Measurements from ENCODE around the gene PPP4R3B. TPM values are rescaled to one million over a fixed set of nuclear protein-coding genes. Genes with fewer than 3 reads are reported as not detected.

Gene PPP4R3B
- total RNA-seq, 8 experiments from 2014 or later = 47.3 to 77.9 (median 57.9) TPM

- no peak for ATAC-seq (replicated peaks in 6 of 8)
- Histone ChIP-seq H3K27ac (no peak overlapping the region), H3K4me1 (replicated peaks in 1 of 2) (no peaks in the 10 kb centered on the region), H3K4me3 (no peak overlapping the region)
- 89 to 100% (median 94%) methylated on average over 1 of the region's 1 CpG; no CpG with 5 or more reads in 6 of the 10 experiments for WGBS, 10 experiments
- in situ Hi-C loops (cut with MboI; ENCODE audit: low pct_unique_long_range_greater_than_20kb in 2 of 9, low sequenced_read_pairs in 9 of 9, unreplicated experiment in 9 of 9) = no loop called here
Measured at GRCh38 chr2:55526174-55526573, 91.2 kb downstream of the PPP4R3B start.

GRCh38 chr2:55524884-55525437 is 92.5 kb downstream of the PPP4R3B start:
- H3K4me1 ChIP-seq (replicated peaks in 1 of 2) = no peaks in the 10 kb centered on the region
- 80 to 100% (median 100%) methylated on average over 1 to 5 of the region's 5 CpGs for WGBS, 10 experiments
- in situ Hi-C loops (cut with MboI; ENCODE audit: low pct_unique_long_range_greater_than_20kb in 2 of 9, low sequenced_read_pairs in 9 of 9, unreplicated experiment in 9 of 9) = no loop called here
- no peak for ATAC-seq (replicated peaks in 6 of 8)
- no peak overlapping the region for H3K27ac ChIP-seq
- no peak overlapping the region for H3K4me3 ChIP-seq

- WGBS, 10 experiments = 0 to 20% (median 4%) methylated on average over 3 to 12 of the region's 35 CpGs; no CpG with 5 or more reads in 1 of the 10 experiments
- peak overlapping the region; percentile 64 to 80 for H3K27ac ChIP-seq
- peak; percentile 13 to 55 (median 44) for ATAC-seq (replicated peaks in 6 of 8)
- no peaks in the 10 kb centered on the region for H3K4me1 ChIP-seq (replicated peaks in 1 of 2)
- H3K4me3 ChIP-seq = peak overlapping the region; percentile 74 to 97 (median 80)
- in situ Hi-C loops (cut with MboI; ENCODE audit: low pct_unique_long_range_greater_than_20kb in 2 of 9, low sequenced_read_pairs in 9 of 9, unreplicated experiment in 9 of 9) = no loop called here
Measured at GRCh38 chr2:55519938-55520885, 97.2 kb downstream of the PPP4R3B start.

- peak overlapping the region; percentile 74 to 97 (median 80) for H3K4me3 ChIP-seq
- ATAC-seq (replicated peaks in 6 of 8) = peak in 5 of 8 experiments; percentile 1 to 9 (median 5)
- WGBS, 10 experiments = 17 to 94% (median 54%) methylated on average over 2 to 7 of the region's 9 CpGs; no CpG with 5 or more reads in 2 of the 10 experiments
- in situ Hi-C loops (cut with MboI; ENCODE audit: low pct_unique_long_range_greater_than_20kb in 2 of 9, low sequenced_read_pairs in 9 of 9, unreplicated experiment in 9 of 9) = no loop called here
- H3K4me1 ChIP-seq (replicated peaks in 1 of 2) = no peaks in the 10 kb centered on the region
- peak overlapping the region; percentile 39 to 62 for H3K27ac ChIP-seq
Measured at GRCh38 chr2:55518841-55519165, 98.6 kb downstream of the PPP4R3B start.

- H3K4me3 ChIP-seq = no peak overlapping the region
- 7 to 61% (median 37%) methylated on average over 3 to 7 of the region's 7 CpGs for WGBS, 10 experiments
- no peaks in the 10 kb centered on the region for H3K4me1 ChIP-seq (replicated peaks in 1 of 2)
- in situ Hi-C loops (cut with MboI; ENCODE audit: low pct_unique_long_range_greater_than_20kb in 2 of 9, low sequenced_read_pairs in 9 of 9, unreplicated experiment in 9 of 9) = no loop called here
- ATAC-seq (replicated peaks in 6 of 8) = peak in 7 of 8 experiments; percentile 48 to 77 (median 66)
- H3K27ac ChIP-seq = no peak overlapping the region
Measured at GRCh38 chr2:55511508-55512124, 105.8 kb downstream of the PPP4R3B start.

- Histone ChIP-seq H3K27ac (no peak overlapping the region), H3K4me3 (no peak overlapping the region), H3K4me1 (replicated peaks in 1 of 2) (no peaks in the 10 kb centered on the region)
- no peak for ATAC-seq (replicated peaks in 6 of 8)
- WGBS, 10 experiments = 44 to 100% (median 92%) methylated on average over 1 to 8 of the region's 9 CpGs
- in situ Hi-C loops (cut with MboI; ENCODE audit: low pct_unique_long_range_greater_than_20kb in 2 of 9, low sequenced_read_pairs in 9 of 9, unreplicated experiment in 9 of 9) = no loop called here
Measured at GRCh38 chr2:55502590-55503141, 114.8 kb downstream of the PPP4R3B start.

- H3K27ac ChIP-seq = no peak overlapping the region
- ATAC-seq (replicated peaks in 6 of 8) = peak in 2 of 8 experiments; percentile 56 to 64
- WGBS, 10 experiments = 0 to 100% (median 76%) methylated on average over 1 to 2 of the region's 2 CpGs; no CpG with 5 or more reads in 2 of the 10 experiments
- in situ Hi-C loops (cut with MboI; ENCODE audit: low pct_unique_long_range_greater_than_20kb in 2 of 9, low sequenced_read_pairs in 9 of 9, unreplicated experiment in 9 of 9) = no loop called here
- no peak overlapping the region for H3K4me3 ChIP-seq
- H3K4me1 ChIP-seq (replicated peaks in 1 of 2) = no peaks in the 10 kb centered on the region
Measured at GRCh38 chr2:55500025-55500424, 117.4 kb downstream of the PPP4R3B start.

- in situ Hi-C loops (cut with MboI; ENCODE audit: low pct_unique_long_range_greater_than_20kb in 2 of 9, low sequenced_read_pairs in 9 of 9, unreplicated experiment in 9 of 9) = no loop called here
- ATAC-seq (replicated peaks in 6 of 8) = no peak
- WGBS, 10 experiments = 49 to 100% (median 87%) methylated on average over 1 to 6 of the region's 6 CpGs; no CpG with 5 or more reads in 3 of the 10 experiments
Measured at GRCh38 chr2:55498582-55498981, 118.8 kb downstream of the PPP4R3B start.

More at GRCh38 chr2:55498582-55498981, 118.8 kb downstream of the PPP4R3B start:
- Histone ChIP-seq H3K4me1 (replicated peaks in 1 of 2) (no peaks in the 10 kb centered on the region), H3K4me3 (no peak overlapping the region), H3K27ac (no peak overlapping the region)

Other genes starting within 250 kb of the PPP4R3B start
- gene CCDC88A, start 197.8 kb downstream of the PPP4R3B start, total RNA-seq = 10 to 100 TPM; 25.6 to 86.9 (median 81.0) TPM
- gene CFAP36, start 97.9 kb downstream of the PPP4R3B start, total RNA-seq = 10 to 100 TPM; 25.8 to 60.1 (median 41.0) TPM
- 10 to 100 TPM; 19.1 to 48.2 (median 29.2) TPM for gene PNPT1, start 76.2 kb upstream of the PPP4R3B start, total RNA-seq